GM21723 (cell line): ENCODE results near the gene GCK.

ENCODE experiments used
- ATAC-seq: cut with Tn5 transposase; IDR thresholded peaks from one replicate; pipeline ENCODE4 v1.9.1; 2021; ENCODE audit warnings: mild to moderate bottlenecking, moderate library complexity; ENCODE audit not compliant: unreplicated experiment

The GCK gene

DNA sequence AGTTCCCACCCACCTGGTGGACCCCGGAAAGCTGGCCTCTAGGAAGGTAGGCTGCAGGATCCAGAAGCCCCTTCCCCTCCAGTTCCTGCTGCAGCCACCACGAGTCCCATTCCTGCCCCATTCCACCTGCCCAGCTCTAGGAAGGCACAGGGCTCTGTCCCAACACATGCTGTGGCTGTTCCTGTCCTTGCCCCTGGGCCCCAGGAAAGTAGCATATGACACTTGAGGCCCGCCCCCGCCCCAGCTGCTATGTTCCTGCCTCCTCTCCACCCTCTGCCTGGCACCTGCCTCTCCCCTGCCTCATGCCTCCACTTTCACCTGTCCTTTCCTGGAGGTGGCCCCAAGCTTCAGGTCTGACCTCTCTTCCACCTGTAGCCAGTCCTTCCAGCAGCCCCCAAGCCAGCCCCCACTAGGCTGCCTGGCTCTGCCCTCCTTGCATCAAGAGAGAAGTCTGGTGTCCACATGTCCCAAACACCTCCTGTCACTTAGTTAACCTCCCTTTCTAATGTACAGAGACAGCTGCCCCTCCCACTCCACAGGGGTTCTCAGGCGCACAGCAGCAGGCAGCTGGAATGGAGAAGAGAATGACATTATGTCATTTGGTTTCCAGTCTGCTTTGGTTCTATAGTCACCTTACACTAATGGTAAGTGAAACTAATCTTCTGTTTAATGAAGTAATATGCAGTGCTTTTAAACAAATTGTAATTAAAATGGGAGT lies 34.3 kb upstream of the GCK start:
- ATAC-seq: no peak

DNA sequence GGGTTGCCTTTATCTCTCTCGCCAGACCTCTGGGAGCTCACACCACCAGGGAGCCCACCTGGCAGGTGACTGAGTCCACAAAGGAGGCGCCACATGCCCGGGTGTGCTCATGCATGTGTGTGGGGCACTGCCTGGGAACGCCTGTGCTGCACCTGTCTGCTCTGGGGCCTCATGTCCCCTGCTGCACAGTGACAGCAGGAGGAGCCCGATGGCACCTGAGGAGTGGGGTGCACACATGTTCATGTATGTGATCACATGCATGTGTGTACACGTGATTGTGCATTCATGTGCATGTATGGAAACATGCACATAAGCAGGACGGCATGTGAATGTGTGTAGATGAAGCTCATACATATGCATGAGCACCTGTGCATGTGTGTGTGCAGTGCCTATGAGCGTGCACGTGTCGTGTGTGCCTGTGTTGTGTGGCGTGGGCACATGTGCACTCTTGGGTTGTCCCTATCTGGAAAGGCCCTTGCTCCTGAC lies 33.6 kb upstream of the GCK start:
- no peak for ATAC-seq

DNA sequence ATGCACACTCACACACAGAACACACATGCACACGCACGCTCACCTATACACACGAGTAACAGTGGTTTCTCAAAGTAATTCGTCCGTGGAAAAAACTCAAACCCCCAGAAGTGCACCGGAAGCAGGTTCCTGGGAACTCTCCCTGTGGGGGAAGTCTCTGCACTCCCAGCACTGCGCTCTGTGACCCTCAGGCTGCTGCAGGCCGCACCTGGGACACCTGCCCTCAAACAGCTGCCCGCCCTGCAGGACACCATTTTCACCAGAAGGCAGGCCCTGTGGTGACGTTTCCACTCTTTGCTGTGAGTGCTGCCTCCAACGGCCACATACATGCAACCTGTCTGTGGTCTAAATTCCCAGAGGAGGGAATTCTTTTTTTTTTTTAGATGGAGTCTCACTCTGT lies 32.8 kb upstream of the GCK start:
- ATAC-seq: no peak

DNA sequence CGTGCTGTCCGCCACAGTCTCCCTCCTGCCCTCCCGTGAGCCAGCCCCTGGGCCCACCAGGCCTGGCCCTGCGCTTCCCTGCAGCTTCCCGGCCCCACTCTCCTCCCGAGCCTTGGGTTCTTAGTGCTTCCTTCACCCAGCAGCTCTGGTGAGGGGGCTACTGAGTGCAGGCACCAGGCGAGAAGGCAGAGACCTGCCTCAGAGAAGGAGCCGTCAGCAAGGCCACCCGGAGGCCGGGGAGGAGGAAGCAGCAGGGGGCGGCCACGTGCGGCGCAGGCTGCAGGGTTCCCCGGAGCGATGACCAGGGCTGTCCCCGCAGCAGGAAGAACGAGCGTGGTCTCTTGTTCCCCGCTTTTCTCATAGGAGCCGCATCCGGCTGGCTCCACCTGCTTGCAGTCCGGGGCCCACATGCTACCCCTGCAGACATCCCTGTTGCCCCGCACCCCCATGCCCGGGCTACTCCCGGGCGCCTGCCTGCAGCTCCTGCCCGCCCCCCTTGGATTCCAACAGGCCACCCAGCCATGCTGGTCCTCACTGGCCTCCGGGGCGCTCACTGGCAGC lies 32.1 kb upstream of the GCK start:
- ATAC-seq: no peak

DNA sequence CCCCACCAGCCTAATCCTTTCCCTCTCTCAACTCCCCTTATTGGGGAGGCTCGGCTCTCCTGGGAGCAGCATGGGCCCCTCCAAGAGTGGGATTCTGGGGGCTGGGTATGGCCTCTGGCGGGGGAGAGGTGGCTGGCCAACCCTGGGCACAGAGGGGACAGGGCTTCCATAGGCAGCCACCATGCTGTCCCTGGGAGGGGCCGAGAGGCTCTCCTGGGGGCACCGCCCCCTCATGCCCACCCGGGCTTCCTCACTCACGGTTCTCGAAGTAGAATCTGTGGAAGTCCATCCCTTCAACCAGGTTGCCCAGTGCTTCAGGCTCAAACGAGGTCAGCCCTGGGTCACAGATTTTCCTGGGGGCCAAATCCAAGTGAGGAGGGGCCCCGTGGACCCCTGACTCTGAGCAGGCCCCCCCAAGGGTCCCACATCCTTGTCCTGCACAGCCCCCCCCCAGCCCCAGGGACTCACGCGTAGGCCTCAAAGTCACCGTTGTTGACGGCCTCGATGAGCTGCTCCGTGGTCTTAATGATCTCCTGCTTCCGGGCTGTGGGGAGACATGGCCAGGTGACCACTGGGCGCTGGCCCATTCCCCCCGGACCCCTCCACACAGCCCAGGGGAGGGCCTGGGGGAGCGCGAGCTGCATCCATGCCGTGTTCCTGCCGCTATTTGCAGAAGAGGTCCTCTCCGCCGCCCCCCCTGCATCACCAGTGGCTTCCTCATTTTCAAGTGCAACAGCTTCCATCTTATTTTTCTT lies 31.3 kb upstream of the GCK start:
- ATAC-seq: no peak

DNA sequence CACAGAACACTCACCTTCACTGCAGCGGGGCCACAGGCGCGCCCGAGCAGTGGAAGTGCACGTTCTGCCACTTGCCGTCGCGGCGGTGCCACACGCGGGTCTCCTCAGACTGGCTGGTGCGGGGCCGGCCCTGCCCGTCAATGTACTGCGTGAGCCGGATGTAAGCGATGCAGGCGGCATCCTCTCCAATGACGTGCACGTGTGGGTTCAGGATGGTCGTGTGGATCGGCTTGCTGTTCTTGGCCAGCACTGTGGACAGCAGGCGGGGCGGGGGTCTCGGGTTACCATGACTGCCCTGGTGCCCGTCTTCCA lies 30.8 kb upstream of the GCK start:
- no peak for ATAC-seq

DNA sequence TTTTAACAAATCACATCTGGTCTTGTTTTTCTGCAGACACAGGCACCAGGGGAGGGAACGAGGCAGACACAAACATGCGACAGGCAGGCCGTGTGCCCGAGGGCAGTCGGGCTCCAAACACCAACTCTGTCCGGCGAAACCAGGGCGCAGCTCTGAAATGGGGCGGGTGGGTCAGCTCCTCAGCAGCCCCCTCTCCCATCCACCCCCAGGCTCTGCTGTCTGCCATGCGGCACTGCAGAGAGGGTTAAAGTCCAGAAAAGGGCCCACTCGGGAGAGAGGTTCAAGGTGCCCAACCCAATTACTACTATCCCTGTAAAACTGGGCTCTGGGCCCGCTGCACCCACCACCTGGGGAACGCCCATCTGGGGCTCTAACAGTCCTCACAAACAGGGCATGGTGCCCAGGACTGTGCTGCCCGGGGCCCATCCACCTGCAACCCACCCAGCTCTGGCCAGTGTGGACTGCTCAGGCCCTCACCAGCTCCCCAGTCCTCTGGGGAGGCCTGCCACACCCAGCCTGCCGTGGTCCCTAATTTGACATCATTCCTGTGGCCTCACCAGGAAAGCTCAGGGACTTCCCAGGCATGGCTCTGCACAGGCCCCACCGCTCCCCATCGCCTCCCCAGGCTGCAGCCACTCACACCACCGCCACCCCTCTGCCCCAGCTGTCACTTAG lies 30.3 kb upstream of the GCK start:
- ATAC-seq: no peak

DNA sequence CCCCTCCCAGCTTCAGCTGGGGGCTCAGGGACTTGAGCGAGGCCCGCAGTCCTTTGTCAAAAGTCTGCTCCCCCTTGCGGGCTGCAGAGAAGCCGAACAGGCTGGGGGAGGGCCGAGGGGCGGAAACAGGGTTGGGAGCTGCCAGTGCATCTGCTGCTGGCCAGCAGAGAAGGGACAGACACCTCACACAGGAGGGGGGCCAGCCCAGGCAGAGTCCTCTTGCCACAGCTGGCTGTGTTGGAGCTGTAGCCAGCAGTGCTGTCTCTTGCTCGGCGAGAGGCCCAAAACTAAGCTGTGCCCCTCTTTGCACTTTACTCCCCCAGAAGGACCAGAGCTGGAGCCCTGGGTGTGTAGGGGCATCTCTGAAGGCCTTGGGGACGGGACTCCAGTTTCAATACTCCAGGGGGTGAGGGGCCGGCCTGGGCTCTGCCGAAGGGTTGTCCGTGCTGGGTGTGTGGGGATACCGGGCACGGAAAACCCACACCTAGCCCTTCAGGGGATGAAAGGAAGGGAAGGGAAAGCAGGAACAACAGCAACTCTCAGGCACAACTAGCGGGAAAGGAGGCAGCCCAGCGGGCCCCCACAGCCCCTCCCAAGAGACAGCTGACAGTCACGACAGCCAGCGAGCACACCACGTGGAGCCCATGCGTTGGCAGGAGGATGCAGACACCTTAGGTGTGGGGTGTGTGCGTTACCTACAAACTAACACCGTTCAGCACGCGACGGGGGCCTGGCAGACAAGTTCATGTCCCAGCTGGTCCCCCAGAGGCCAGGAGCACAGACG lies 29.4 kb upstream of the GCK start:
- ATAC-seq: no peak

DNA sequence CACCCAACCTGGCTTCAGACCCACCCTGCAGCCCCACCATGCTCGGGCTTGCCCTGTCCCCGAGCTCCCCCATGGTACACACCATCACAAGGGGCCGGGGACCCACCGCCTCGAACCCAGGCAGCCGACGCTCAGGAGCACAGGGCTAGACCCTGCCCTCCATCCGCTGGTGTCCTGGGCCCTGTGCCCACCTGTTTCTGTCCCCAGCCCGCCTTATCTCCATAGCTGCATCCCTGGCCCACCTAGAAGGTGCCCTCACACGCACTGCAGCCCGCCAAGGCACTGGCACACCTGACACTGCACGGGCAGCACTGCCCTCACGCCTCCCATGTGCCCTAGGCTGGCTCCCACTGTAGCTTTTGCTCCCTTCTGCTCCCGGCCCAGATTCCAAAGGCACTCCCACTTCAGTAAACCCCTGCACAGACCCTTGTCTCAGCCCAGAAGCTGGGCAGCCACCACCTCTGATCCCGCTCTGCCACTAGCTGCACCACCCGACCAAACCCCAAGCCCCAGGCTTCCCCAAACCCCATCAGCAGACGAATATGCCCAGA lies 28.7 kb upstream of the GCK start:
- no peak for ATAC-seq

DNA sequence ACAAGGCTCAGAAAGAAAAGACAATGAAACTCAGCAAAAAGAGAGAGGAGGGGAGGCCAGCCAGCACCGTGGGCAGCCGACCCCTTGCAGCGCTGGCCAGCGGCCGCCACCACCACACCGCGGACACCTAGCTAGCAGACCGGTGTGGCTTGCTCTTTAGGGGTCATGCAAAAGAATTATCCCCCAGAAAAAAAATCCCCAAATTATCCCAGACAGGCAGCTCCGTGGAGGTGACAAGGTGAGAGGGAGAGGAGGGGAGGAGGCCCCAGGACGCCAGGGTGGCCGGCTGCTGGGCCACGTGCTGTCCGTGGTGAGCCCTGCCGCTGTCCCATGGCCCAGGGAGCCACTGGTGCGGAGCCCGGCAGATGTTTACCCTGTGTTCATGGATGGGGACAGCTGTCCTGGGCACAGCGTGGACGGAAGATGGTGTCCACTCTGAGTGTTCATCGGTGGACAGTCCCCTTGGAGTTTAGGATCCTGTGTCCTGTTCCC lies 28.0 kb upstream of the GCK start:
- ATAC-seq: no peak

DNA sequence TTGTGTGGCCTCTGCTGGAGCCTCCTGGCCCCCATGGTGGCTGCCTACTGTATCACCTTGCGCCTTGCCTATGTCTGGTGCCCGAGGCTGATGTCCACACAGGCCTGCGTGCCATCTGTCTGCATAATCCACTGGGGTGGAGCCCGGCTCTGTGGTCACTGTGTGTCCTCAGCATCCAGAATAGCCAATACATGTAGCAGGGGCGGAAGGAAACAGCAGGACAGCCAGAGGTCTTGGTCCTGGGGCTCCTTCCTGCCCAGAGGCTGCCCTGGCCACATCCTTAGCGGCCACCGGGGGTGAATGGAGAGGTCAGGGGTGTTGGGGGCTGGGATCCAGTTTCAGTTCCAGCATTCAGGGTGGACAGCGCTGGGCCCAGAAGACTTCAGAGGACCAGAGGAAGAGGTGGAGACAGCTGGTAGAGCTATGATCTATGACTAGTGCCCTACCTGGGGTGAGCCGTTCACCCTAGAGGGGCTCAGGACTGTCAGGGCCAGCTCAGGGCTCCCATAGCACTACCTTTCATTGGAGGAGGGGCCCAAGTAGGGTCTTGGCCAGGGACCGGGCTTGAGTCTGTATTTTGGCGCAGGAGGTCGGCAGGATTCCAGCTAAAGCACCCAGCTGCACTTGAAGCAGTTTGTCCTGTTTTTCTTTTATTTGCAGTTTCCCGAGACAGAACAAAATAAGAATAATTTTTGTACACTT lies 27.4 kb upstream of the GCK start:
- ATAC-seq: no peak

DNA sequence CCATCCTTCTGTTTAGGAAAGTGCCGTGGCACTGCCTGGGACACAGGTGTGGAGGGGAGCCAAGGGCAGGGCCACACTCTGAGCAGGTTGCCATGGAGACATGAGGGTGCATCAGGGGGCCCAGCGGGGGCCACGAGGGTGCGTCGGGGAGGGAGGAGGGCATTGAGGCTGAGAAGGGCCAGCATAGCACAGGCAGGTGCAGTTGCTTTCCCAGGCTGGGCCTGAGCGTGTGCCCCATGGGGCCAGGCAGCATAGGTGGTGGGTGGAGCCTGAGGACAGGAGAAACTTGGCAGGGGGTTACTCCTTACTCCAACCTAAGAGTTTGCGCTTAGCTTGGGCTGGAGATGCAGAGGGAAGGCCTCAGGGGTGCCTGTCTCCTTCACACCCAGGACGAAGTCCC lies 26.8 kb upstream of the GCK start:
- no peak for ATAC-seq

DNA sequence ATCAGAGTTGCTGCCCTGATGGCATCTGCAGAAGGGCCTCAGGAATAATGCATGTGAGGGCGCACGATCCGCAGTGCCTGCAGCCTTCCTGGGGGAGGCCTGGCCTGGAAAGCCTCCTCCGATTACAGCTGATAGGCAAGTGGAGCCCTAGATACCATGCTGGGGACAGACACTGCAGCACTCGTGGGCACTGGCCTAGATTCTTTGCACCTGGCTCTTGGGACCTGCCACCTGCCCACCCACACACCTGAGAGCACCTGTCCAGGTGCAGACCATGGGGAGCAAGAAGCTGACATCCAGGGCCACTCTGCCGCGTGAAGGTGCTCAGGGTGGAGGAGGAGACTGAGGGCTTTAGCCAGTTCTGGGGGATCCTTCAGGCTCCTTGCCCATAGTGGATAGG lies 26.3 kb upstream of the GCK start:
- no peak for ATAC-seq

DNA sequence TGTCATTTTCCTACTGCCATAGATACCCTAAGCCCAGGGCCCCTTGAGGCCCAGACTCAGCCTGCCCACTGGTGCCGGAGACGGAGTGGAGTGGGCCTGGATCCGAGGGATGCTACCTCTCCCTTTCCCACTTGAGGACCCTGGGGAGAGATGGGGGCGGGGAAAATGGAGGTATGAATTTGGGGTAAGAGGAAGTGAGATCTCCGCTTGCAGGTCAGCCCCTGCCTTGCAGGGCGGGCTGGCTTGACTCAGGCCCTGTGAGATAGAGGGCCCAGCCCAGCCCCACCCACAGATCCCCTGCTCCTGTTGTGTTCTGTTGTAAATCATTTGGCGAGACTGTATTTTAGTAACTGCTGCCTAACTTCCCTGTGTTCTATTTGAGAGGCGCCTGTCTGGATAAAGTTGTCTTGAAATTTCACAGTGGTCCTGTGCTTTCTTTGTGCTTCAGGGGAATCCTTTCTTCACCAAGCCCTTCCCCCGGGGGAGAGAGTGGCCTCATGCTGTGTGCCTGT lies 24.7 kb upstream of the GCK start:
- ATAC-seq: no peak

DNA sequence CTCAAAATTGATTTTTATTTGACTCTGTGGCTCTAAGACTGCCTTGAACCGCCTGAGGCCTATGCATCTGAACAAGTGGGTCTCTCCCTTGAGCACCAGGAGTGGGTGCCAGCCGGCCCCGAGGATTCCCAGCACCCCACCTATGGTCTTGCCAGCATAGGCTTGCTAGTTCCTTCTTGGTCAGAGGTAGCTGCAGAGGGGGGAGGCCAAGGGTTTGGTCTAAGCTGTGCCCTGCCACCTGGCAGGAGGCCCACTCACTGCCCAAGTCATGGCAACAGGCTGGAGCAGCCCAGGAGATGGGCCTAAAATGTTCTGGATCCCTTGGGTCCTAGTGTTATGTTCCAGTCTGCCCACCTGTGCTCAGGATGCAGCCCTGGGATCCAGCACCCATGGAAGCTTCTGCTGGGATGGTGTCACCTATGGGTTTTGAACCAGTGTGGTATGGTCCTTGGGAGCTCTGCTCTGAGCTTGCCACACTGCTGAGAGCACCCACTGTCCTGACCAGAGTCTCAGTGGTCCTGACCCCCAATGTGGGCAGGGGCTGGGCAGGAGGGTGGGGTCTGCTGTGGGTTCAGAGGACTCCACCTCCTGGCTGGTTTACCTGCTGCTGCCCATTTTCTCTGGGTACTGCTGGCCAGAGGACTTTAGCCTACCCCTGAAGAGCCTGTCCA lies 24.1 kb upstream of the GCK start:
- ATAC-seq: no peak

DNA sequence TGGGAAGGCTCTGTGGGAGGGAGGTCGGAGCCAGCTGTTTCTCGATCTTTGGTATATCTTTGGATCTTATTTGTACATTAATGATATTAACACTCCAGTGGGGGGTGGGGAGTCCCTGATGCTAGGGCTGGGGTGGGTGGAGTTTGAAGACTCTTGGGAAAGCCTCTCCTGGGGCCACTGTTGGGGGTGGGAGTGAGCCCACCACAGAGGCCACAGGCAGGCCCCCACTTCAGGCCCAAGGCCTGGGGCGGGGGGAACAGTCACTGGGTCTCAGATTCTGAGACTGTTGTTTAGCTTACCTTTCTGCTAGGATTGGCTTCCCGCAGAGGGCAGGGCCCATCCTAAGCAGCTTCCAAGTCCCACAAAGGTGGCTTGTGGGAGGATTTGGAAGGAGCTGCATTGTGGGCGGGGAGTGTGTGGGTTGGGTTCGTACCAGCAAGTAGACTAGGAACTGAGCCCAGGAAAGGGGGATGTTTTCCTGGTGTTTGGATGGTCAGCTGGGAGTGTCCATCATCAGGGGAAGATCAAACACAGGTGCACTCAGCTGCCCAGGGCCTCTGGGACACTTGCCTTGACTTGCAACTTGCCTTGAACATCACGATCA lies 23.4 kb upstream of the GCK start:
- no peak for ATAC-seq

DNA sequence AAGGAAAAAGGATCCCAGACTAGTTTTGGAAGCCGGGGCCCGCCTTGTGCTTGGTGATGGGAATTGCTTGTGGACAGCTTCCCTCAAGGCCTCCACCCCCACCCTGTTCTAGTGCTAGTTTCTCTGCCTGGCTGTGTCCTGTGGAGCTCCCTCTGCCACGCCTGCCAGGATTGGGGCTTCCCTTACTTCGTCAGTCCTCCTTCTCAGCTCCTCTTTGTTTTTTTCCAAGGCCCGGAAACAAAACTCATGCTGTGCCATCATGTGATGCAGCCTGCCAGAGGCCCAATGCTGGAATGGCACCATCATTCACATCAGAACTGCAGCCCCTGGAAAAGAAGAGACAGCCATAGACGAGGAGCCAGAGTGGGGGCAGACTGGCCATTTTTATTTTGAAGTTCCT lies 22.8 kb upstream of the GCK start:
- no peak for ATAC-seq

DNA sequence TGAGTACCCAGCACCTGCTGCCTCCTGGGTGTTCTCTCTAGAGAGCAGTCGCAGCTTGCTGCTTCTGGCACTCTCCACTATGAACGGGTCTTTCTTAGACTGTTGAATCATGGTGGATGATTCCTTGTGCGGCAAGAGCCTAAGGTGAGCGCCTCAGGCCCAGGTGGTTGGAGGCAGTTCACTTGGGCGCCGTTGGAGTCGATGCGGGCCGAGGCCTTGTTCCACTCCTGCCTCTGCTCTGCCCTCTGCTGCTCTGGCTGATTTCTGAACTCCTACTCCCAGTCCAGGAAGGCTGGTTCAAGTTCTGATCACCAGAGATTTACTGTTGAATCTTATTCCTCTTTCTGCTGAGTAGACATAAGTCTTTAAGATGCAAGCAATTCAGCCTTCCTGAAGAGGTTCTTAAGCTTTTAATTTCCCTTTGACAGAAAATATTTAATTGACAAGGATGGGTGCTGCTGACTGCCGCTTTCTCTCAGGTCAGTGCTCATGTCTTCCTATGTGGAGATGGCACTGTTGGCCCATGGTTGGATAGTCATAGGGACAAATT lies 22.0 kb upstream of the GCK start:
- no peak for ATAC-seq

DNA sequence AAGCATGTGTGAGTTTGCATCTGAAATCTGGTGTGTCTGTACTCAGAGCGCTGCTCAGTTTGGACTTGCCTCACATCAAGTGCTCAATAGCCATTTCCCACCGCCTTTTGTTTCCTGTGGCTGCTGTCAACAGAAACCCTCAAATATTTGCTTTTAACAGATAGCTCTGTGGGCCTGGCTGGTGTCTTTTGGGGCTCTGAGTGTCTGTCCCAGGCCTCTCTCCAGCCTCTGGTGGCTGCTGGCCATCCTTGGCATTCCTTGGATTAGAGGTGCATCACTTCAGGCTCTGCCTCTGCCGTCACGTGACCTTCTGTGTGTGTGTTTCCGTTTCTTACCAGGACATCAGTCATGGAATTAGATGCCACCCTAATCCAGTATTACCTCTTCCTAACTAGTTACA lies 20.9 kb upstream of the GCK start:
- no peak for ATAC-seq
